Mammary epithelial cell (primary cell): ENCODE data around the gene SH2D2A.

Source experiments
- CTCF ChIP-seq, 2 donors: IDR thresholded peaks in 1 of 2; conservative IDR thresholded peaks in 1 of 2; 2 replicates each; pipeline ENCODE4 v1.5.1; 2011 to 2012; ENCODE audit warnings: inconsistent platforms in 2 of 2, low read length in 2 of 2, mild to moderate bottlenecking in 2 of 2, control low read depth in 1 of 2, low read depth in 1 of 2; ENCODE audit not compliant: insufficient read depth in 1 of 2; ENCODE audit errors: extremely low read depth in 1 of 2
- EZH2 ChIP-seq: IDR thresholded peaks from 2 replicates; pipeline ENCODE4 v1.6.1; 2012; ENCODE audit warnings: low read length, inconsistent platforms, borderline replicate concordance

DNA sequence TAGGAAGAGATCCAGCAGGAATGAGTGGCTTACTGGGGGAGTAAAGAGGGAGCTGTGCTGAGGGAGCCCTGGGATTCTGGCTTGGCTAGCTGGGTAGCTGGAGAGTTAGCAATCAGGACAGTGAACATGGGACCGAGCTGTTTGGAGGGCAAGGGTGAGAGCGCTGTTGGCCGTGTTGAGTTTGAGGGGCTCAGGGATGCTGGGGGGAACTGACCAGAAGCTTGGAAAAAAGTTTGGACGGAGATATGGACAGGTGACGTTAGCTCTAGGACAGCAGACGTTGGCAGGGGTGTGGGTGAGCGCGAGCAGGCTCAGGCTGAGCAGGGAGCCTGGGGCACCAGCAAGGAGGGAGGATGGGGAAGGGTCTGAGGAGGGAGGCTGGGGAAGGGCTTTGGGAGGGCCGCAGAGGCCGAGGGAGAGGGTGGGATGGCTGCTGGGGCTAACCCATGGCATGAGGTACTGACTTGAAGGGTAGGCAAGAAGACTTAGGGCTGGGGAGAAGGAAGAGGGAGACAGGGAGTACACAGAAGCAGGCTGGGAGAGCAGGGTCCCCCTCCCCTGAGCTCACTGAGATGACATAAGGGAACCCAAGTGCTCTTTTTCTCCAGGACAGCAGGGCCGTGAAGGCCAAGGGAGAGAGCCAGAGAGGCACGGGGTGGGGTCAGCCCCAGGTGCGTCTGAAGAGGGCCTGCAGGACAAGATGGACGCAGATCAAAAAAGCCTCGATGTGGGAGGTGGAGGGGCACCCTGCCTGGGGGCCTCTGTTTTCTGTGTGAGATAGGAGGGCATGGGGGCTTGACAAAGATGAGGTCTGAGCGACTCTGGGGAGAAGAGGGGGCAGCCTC lies 8.2 kb downstream of the SH2D2A start:
- no peak for TF ChIP-seq CTCF (conservative IDR thresholded peaks at IDR 0.05 in 1 of 2, IDR thresholded peaks at IDR 0.05 in 1 of 2; ENCODE audit: extremely low read depth in 1 of 2, insufficient read depth in 1 of 2, low read depth in 1 of 2, low read length in 2 of 2)
- TF ChIP-seq EZH2 = no peak
